ENCODE measurements around the gene MTA2.

MTA2 gene

DNA sequence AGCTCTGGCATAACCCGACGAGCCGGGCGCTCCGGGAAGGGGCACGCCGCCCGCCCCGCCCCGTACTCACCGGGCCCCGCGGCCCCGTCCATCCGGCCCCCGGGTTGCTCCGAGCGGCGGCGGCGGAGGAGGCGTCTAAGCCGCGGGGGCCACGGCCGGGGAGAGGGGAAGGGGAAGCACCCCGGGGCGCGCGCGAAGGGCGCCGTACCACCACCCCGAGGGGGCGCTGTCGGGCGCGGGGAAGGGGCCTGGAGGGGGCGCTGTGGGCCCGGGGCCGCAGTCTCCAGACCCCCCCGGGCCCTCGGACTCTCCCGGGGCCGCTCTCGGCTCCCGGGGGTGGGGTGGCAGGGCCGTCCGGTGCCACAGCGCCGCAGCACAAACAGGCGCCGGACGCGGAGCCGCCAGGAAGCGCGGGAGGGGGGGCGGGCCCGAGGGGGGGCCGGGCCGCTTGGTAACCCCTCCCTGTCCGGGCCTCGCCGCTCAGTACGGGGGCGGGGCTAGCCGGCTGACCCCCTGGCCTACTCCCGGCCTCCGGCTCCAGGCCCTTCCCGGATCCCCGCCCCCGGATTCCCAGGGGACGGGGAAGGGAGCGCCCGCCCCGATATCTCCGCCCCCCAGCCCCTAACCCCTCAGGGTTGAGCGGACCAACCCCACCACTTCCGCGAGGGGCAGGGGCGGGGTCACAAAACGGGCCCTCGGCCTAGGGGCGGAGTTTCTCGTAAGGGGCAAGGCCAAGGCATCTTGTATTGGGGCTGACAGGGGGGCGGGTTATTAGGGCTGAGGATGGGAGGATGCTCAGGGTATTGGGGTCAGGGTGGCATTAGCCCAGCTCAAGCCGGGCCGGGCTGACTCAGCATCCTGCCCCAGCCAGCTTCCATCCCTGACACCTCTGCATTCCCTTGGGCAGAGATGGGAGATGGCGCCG, 11.0 kb upstream of the MTA2 start, which contains the start of the genes EML3 and ROM1:
TSS of gene EML3 (minus strand) at position 410 of the 925 bp plus-strand sequence. CDS start at position 92, 318 bp downstream.
TSS of gene ROM1 (plus strand) at position 892 of the 925 bp plus-strand sequence. CDS start at position 917, 25 bp downstream.
- in situ Hi-C loops (cut with MboI; ENCODE audit: low sequenced_read_pairs), result no loop called here

DNA sequence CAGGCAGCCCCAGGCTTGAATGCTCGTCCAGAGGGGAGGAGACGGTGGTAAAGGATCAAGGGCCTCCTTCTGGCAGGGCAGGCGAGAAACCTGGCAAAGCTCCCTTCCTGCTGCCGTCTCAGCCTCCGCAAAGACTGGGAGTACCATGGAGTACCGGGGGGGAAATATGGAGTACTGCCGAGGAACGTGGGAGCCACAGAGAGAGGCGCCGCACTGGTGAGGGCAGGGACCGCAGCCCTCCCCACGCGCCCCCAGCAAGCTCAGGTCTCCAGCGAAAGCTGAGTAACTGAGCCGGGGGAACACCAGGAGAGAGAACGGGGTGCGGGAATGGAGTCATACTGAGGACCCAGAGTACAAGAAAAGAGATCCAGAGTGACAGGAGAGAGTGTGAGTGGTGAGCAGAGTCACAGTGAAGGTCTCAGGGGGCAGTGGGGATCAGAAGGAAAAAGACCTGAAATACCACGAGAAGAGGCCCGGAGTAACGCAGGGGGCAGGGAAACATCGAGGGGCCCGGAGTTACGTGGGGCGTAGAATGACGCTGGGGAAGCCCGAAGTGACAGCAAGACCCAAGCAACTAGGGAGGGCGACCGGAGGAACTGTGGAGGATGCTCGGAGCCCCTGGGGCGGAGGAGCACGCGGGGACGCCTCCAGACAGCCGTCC, 10.2 kb upstream of the MTA2 start:
- in situ Hi-C loops (cut with MboI; ENCODE audit: low sequenced_read_pairs), result no loop called here

DNA sequence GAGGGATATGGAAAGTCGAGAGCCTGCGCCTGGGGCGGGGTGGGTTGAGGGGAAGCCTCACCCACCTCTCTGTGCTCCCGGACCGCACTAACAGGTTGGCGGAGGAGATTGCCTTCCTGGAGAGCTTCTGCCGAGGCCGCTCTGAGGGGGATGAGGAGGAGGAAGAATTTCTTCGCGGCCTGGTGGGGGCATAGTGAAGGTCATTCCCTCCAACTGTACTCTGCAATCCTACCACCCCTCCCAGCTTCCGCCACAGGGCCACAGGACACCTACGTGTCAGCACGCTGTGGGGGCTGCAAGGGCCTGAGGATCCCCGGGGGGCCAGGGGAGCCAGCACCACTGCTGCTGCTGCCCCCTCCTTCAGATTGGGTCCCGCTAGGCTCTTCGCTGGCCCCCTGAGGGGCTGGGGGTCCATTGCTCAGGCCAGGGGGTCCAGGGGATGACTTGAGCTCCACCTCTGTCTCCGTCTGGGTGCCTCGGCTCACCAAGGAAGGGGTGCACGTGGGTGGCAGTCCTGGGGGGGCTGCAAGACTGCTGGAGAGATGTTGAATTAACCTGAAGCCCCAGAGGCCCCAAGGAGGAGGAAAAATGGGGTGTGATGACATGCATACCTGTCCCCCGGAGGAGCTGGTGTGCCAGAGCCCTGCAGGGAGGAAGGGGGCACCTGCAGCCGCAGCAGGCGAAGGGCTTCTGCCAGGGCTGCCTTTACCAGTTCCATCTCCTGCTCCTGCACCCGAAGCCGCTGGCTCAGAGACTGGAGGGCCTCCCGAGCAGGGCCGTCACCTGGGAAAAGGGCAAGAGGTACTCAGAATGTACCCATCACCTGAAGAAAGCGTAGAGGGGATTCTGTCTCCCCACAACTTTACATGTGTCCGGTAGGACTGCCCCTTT, 9.4 kb upstream of the MTA2 start:
- in situ Hi-C loops (cut with MboI; ENCODE audit: low sequenced_read_pairs), result no loop called here

DNA sequence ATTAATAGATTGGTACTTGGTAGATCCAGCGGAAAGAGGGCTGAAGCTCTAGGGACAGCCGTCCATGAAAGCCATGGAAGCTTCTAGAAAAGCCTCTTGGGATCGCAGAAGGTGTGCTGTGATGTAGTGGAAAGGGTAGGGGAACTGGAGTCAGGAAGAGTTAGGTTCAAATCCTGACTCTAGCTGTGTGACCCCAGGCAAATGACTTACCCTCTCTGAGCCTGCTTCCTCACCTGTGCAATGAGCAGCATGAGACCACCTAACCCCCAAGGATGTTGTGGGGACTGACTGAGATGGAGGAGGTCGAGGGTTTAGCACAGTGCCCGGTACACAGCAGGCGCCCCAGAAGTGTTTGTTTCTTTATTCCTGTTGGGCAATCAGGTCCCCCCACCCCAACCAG, 8.7 kb upstream of the MTA2 start:
- in situ Hi-C loops (cut with MboI; ENCODE audit: low sequenced_read_pairs), result no loop called here

DNA sequence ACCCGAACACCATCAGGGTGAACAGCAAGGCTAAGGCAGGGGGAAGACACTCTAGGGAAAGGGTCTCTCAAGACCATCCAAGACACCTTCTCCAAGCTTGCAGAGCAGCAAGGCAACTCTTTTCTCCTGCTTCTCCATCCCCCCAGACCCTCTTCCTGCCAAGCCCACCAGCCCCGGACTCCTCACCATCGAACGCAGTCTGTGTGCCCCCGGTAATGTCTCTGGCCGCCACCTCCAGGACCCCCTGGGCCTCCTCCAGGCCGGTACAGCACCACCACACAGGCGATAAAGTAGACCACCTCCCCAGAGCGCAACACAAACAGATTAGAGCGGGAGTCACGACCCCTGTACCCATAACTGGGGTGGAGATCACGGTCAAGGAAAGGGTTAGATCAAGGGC, 7.1 kb upstream of the MTA2 start:
- in situ Hi-C loops (cut with MboI; ENCODE audit: low sequenced_read_pairs), result no loop called here

DNA sequence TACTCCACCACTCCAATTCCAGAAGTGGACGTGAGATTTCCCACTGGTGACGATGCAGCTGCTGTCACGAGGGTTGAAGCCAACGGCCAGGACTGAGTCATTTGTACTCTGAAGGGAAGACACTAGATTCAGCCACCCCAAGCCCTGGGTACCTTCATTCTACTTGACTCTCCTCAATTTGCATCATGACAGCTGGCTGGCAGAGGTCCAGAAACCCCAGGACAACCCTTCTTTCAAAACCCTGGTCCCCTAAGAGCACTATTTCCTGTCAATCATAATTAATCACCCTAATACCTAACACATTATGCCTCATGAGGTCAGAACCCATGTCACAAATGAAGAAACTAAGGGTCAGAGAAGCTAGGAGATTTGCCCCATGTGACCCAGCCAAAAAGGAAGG, 6.0 kb upstream of the MTA2 start:
- in situ Hi-C loops (cut with MboI; ENCODE audit: low sequenced_read_pairs), result no loop called here

DNA sequence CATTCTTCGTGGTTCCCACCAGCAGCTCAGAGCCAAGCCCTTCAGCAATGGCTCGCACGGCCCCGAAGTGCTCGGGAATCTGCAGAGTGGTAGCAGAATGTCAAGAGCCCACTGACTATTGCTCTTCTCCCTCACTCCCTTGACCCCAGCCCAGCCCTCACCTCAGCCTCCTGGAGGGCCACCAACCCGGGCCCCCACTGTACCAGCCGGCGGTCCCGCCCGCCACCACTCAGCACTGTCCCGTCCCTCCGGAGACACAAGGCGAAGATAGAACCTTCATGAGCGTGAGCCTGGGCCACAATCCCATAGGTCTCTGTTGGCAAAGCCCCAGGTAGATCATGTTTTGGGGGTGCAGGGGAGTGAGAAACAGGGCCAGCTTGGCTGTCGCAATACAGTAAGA, 4.2 kb upstream of the MTA2 start:
- in situ Hi-C loops (cut with MboI; ENCODE audit: low sequenced_read_pairs), result no loop called here

DNA sequence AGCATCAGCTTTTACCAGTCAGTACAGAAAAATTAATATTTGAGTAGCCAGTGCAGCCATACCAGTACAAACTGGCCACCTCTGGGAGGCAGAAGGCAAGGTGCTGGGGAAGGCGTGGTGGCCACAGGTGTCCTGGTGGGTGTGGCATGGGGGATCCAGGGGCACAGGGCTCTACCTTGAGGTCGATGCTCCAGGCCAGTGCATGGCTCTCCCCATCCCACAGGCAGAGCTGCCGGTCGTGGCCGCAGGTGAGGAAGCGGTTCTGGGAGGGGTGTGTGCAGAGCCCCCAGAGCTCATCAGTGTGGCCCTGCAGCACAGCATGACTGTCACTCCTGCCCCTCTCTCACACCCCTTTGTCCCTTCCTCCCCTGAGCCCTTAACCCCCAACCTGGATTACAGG, 3.8 kb upstream of the MTA2 start:
- in situ Hi-C loops (cut with MboI; ENCODE audit: low sequenced_read_pairs), result no loop called here

DNA sequence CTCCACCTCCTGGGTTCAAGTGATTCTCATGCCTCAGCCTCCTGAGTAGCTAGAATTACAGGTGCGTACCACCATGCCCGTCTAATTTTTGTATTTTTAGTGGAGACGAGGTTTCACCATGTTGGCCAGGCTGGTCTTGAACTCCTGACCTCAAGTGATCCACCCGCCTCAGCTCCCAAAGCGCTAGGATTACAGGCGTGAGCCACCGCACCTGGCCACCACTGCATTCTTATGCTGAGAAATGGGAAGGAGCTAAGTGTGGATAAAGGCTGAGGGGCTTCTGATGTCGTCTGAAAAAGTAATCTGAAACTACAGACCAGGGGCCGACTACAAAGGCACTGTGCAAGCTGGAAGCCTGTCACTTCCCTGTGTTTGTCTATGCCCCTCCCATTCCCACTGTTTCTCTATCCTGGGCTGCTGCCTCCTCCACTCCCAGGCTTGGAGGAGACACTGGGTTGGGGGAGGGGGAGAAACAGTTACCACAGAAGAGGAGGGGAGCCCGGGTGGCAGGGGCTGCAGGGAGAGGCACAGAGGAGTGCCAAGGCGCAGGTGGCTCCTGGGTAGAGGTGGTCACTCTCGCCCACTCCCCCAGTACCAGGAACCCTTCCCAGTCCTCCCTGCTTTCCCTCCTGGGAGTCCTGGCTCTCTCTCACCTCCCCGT, 2.9 kb upstream of the MTA2 start:
- in situ Hi-C loops (cut with MboI; ENCODE audit: low sequenced_read_pairs), result no loop called here

DNA sequence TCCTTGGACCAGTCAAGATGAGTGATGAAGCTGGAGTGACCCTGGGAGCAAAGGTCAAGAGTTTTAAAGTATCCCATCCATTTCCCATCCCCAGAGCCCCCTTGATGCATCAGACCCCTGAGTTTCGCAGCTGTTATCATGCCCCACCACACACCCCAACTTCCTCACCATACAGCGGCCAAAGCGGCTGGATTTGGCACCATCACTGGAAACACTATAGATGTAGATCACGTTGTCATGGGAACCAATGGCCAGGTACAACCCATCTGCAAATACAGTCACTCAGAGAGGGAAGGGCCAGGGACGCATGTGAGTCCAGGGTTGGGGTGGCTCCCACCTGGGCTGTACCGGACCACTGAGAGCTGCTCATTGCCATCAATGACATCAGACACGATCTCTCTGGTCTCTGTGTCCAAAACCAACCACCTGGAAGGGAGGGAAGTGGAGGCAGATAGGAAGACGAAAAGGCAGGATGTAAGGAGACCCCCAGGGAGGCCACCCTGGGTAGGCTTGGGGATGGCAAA, 2.2 kb upstream of the MTA2 start:
- in situ Hi-C loops (cut with MboI; ENCODE audit: low sequenced_read_pairs), result no loop called here

DNA sequence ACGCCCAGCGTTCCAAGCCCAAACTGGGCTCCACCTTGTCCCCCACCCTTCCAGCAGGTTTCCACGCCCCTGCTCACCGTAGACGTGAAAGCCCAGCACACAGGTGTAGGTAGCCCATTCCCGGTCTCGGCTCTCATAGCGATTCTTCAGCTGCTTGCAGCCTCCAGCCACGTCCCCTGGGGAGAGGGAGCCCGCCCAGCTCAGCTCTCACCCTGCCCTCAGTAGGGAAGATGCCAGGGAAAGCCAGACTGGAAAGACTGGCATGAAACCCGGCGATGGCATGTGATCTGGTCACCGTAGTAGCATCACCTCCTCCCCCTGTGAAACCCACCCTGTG, 1.4 kb upstream of the MTA2 start:
- in situ Hi-C loops (cut with MboI; ENCODE audit: low sequenced_read_pairs), result no loop called here

DNA sequence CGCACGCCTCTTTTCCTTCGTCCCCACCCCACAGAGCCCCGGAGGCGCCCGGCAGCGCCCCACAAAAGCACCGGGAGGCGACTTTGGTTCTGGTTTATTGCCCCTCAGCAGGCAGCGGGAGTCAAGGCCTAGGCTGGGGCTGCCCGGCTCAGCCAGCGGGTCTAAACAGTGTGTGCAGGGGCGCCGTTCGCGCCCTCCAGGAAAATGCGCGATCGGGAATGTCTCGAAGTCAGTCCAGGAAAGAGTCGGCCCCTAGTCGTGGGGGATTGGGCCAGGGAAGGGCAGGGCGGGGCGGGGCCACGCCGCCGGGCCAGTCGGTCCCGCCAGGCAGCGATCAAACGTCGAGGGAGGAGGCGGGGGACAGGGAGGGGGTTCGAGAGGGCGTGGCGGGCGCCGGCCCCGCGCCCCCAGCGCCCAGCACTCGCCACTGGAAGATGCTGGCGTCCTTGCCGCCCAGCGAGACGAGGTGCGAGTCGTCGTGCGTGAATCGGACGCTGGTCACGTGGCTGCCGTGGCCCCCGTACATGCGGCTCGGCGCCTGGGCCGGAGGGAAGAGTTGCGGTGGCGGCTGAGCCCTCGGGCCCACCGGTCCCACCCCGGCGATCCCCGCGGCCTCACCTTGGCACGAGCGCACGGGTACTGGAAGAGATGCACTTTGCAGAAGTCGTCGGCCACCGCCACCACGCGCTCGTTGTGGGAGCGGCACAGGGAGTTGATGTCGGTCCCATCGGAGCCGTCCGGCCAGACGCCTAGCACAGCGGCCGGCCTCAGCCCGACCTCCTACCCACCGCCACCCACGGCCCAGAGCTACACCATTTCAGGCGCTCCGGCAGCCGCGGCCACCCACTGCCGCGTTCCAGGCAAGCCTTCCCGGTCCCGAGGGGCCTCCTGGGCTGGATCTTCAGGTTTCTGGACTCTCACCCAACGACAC, 741 bp upstream of the MTA2 start:
- in situ Hi-C loops (cut with MboI; ENCODE audit: low sequenced_read_pairs), result no loop called here

DNA sequence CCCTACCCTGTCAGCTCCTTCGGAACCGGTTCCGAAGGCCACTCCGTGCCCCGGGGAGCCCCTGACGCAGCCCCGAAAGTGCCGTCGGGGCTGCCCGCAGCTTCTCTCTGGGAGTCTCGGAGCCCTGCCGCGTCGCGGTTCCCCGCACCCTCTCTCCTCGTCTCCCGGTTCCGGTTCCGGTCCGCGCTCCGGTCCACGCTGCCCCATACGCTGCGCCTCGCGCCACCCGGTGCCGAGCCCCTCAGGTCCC, 618 bp downstream of the MTA2 start:
- in situ Hi-C loops (cut with MboI; ENCODE audit: low sequenced_read_pairs), result no loop called here

DNA sequence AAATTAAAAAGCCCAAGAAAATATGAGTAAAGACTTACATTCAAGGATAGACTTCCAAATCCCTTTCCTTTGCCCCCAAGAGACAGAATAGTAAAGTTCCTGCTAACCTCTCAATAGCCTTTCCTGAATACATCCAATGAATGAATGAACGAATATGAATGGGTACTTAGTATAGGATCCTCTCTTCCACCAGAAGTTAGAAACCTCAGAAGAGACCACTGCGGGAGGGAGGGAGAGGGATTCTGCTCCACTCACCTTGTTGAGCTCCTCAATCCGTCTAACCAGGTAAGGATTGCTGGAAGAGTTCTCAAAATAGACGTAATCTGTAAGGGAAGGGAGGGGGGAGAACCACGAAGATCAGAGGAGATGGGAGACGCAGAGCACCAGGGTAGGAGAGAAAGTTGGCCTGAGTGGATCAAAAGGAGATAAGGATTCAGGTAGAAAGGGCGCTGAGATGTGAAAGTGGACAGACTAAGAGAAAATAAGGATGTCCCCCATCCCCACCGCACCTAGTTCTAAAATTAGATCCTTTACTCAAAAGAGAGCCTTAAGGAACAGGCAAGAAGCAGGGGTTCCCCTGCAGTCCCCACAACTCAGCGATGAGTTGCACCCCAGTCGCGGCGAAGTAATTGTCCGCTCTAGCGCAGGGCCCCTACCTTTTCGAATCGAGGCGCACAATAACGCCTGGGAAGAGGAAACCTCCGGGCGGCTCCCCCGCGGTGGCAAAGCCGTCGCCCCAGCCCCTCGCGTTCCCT, 1.1 kb downstream of the MTA2 start:
- in situ Hi-C loops (cut with MboI; ENCODE audit: low sequenced_read_pairs), result no loop called here

DNA sequence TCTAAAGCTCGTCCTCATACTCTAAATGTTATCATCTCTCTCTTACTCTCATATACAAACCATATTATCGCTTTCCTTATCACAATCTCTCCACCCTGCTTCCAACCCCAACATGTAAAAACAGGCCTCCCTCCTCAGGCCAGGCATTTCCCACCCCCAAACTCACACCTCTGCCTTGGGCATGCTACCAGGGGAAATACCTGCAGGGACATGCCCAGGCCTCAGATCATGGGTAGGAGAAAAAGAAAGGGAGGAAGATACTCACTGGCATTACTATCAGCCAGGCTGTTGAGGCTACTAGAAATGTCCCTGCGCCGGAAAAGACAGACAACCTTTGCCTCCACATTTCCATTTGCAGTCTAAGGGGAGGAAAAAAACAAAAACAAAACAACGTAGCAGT, 1.8 kb downstream of the MTA2 start:
- in situ Hi-C loops (cut with MboI; ENCODE audit: low sequenced_read_pairs), result loop anchor here (10.0 kb wide), 1 partner anchor 95 kb away; no protein-coding TSS in a partner anchor

DNA sequence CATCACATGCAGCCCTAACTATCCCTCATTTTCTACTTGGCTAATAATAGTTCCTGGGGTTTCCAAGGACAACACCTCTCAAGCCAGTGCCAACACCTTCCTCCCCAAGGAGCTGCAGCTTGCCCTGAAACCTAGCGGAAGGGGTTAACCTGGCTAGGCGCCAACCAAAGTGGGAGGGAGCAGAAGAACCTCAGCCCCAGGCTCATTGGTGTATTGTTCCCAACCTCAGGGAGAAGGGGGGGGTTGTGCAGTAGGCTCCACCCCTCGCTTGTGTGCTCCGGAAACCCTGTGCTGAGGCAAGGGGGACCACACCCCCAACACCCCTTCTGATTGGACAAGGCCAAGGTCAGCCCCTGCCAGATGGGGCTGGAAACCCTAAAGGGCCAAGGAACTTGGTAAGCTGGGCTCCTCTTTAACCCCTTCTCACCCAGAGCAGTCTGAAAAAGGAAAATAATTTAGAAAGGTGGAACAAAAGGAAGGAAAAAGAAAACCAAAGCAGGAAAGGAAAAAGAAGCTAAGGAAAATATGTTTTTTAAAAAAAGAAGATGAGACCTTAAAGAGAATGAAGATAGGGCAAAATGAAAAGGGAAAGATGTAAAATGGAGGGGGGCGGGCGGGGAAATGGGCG, 2.5 kb downstream of the MTA2 start:
- in situ Hi-C loops (cut with MboI; ENCODE audit: low sequenced_read_pairs), result loop anchor here (10.0 kb wide), 1 partner anchor 96 kb away; no protein-coding TSS in a partner anchor

DNA sequence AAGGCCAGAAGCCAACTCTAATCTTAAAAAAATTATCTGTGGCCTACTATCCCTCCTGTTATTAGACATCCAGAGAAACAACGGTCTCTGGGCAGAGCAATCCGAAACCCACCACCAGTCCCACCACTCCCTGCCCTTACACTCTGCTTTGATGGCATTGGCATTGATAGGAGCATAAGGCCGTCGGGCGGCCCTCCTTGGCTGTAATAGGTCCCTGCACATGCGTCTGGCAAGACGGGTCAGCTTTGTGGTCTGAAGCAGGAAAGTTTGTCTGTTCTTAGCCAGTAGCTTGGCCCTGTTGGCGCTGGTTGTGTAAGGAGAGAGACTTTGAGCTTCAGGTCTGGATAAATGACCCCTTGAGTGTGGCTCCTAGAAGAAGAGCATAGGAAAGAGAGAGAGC, 6.5 kb downstream of the MTA2 start:
- in situ Hi-C loops (cut with MboI; ENCODE audit: low sequenced_read_pairs), result loop anchor here (10.0 kb wide), 1 partner anchor 100 kb away; no protein-coding TSS in a partner anchor

DNA sequence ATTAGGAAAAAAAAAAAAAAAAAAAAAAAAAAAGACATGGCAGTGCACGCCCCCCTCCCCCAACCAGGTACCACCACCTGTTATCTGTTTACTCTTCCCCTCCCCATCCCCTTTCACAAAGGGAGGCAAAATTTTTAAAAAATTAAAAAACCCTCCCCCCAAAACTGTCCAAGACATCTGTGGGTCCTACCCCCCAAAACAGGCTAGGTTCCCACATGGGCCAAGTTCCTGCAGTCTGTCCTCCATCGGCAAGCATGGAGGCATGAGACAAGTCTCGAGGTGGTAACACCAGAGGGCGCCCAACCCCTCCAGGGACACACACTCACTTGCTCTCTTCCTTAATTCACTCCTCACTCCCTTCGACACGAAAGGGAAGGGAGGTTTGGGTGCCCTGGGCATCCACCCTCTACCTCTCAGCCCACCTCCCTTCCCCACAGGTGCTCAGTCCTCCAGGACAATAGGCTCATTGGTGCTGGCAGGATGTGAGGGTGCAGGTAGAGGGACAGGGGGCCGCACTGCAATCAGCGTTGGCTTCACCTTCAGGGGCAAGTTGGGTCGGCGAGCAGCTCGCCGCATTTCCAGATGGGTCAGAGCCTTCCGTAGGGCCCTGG, 8.1 kb downstream of the MTA2 start:
- in situ Hi-C loops (cut with MboI; ENCODE audit: low sequenced_read_pairs), result loop anchor here (10.0 kb wide), 1 partner anchor 101 kb away; no protein-coding TSS in a partner anchor

Data from HL-60/S4 (cell line).